Endothelial cell of hepatic sinusoid (primary cell): Measurements from ENCODE around the gene UNC93B1.

Experiments used
- in situ Hi-C: cut with HindIII; loops from 2 replicates; pipeline ENCODE4 v1.10.0; 2017; ENCODE audit warnings: low sequenced_read_pairs

The UNC93B1 gene

DNA sequence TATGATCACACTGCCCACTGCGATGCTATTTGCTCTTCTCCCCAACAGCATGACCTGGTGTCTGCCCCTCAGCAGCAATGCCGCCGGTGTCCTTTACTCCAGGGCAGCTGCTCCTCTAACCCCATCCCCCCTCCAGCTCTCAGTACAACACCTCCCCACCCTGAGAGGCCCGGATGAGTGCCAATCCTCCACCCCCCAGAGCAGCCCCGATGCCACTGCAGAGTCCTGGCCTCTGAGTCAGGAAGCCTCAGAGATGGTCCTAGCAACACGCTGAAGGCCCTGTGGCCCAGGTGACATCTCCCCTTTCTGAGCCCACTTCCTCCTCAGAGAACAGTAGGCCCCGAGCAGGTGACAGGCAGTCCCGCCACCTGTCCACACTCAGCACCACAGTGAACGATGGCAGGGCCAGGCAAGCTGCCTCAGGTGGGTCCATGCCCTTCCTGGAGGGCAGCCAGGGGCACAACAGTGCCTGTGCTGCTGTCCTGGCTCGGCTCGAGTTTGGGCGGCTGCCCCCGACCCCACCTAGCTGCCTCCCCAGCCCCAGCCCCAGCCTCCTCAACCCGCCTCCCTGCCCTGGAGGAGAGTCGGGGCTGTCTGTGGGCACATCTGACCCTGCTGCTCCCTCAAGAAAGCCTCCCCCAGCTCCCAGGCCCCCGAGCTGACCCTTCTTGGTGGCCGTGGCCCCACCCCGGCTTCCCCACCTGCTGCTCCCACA lies 22.7 kb upstream of the UNC93B1 start:
- in situ Hi-C loops = no loop called here

DNA sequence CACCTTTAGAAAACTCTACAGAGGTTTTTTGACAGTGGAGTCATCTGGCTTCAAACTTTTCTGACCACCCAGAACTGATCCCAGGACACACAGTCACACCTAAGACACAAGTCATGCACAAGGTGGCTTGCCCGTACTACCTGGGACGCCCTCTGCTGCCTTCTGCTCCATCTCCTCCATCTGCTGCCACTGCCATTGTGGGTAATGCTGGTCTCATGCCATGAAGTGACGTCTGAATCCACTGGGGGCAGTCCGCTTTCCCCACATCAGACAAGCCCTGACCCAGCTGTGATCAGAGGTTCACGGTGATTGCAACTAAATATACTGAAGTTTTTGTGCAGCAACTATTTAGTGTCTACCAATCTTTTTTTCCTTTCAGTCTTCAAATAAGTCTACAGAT lies 21.1 kb upstream of the UNC93B1 start:
- in situ Hi-C loops = no loop called here

DNA sequence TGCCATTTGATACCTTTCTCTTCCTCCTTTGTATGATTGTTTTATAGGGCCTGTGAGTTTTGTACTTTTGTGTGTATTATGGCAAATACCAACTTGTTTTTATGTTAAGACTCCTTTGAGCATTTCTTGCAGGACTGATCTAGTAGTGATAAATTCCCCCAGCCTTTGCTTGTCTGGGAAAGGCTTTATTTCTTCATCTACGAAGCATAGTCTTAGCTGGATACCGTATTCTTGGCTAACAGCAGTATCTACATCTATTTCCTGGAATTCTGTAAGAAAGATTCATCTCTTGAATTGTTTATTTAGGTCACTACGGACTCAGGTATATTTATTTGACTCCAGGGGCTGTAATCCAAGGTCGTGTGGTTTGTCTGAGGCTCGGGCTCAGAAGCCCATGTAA lies 20.6 kb upstream of the UNC93B1 start:
- in situ Hi-C loops = no loop called here

DNA sequence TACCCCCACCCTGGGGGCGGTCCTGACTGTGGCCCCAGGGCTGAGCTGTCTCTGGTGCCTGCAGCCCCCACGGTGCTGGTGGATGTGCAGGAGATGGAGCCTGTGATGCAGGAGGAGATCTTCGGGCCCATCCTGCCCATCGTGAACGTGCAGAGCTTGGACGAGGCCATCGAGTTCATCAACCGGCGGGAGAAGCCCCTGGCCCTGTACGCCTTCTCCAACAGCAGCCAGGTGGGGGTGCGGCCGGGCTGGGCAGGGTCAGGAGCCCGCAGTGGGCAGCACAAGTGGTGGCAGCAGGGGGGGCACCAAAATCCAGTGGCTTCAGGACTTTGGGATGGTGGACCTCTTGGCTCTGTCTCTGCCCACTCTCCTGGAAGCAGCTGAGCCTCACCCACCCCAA lies 18.6 kb upstream of the UNC93B1 start:
- in situ Hi-C loops = no loop called here

DNA sequence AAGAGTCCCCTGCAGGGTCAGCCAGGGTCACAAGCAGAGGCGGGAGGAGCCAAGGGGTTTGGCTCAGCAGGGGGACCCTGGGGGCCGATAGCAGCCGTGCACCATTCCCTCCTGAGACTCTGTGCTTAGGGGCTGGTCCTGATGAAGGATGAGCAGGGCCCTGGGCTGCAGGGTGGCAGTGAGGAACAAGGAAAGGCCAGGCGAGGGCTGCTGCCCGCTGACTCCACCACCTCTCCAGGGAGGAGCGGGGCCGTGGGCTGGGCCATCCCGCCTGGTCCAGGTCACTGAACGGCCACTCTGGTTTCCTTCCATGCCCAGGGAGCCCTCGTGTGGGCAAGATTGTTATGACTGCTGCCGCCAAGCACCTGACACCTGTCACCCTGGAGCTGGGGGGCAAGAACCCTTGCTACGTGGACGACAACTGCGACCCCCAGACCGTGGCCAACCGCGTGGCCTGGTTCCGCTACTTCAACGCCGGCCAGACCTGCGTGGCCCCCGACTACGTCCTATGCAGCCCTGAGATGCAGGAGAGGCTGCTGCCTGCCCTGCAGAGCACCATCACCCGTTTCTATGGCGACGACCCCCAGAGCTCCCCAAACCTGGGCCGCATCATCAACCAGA lies 17.4 kb upstream of the UNC93B1 start:
- in situ Hi-C loops = no loop called here

DNA sequence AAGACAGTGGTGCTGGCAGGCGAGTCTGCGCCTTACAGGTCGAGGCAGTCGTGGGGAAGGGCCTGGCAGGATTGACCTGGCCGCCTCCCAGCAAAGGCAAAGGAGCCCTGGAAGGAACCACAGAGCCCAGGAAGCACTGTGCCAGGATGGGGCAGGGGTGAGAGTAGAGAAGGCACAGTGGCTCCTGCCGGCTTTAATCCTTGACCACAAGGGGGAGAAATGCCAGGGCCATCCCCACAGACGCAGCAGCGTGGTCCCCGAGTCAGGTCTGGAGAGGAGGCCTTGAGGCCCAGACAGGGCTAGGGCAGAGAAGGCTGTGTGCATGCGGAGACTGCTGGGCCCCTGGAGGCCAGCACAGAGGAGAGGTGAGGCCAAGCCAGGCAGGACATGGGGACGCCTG lies 16.7 kb upstream of the UNC93B1 start:
- in situ Hi-C loops = no loop called here

DNA sequence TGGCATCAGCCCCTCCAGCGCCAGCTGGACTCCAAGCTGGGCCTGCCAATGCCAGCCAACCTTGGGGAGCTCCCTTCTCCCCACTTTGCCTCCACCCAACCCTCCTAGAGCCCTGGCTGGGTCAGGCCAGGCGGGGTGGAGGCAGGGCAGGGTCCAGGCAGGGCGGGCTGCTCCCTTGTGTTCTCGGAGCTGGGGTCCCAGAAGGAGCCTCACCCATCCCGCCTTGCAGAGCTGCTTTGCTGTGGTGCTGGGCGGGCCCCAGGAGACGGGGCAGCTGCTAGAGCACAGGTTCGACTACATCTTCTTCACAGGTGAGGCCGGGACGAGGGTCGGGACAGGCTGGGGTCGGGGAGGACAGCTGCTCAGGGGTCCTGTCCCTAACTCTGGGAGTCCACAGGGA lies 15.6 kb upstream of the UNC93B1 start:
- in situ Hi-C loops = no loop called here

DNA sequence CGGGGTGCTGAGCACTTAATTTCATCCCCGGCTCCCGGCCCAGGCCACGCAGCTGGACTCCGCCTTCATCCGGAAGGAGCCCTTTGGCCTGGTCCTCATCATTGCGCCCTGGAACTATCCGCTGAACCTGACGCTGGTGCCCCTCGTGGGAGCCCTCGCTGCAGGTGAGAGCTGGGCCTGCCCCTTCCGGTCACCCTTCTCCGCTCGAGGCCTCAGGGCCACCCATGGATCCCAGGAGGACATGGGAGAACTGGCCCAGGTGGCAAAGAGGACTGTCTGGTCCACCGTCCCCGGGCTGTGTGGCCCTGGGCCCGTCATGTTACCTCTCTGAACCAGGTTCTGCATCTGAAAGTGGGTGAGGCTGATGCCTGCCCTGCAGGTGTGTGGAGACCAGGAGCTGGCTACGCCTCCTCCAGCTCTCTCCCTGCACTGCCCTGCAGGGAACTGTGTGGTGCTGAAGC lies 14.9 kb upstream of the UNC93B1 start:
- in situ Hi-C loops = no loop called here

DNA sequence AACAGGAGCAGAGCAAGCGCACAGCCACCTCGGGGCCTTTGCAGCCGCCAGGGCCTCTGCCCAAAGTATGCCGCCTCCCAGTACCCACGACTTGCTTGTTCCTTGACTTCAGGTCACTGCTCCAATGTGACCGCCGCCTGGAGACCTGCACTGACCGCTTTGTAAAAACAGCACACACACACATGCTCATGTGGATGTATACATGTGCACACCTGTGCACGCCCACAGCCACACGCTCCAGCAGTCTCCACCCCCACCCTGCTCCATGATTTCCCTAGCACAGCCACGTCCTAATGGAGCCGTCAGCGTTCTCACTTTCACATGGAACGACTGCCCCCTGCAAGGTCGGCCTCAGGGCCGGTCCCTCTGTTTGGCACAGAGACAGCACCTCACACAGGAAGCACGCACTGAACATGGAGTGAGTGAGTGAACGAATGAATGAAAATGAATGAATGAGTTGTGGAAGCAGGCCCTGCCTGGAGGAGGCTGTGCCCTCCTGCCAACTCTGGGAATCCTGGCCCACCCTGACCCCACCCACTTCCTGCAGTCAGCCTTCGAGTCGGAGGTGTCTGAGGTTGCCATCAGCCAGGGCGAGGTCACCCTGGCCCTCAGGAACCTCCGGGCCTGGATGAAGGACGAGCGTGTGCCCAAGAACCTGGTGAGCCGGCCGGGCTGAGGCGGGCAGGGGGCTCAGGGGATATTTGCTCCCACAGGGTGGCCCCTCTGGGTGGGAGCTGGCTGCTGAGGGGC lies 14.3 kb upstream of the UNC93B1 start:
- in situ Hi-C loops = no loop called here

DNA sequence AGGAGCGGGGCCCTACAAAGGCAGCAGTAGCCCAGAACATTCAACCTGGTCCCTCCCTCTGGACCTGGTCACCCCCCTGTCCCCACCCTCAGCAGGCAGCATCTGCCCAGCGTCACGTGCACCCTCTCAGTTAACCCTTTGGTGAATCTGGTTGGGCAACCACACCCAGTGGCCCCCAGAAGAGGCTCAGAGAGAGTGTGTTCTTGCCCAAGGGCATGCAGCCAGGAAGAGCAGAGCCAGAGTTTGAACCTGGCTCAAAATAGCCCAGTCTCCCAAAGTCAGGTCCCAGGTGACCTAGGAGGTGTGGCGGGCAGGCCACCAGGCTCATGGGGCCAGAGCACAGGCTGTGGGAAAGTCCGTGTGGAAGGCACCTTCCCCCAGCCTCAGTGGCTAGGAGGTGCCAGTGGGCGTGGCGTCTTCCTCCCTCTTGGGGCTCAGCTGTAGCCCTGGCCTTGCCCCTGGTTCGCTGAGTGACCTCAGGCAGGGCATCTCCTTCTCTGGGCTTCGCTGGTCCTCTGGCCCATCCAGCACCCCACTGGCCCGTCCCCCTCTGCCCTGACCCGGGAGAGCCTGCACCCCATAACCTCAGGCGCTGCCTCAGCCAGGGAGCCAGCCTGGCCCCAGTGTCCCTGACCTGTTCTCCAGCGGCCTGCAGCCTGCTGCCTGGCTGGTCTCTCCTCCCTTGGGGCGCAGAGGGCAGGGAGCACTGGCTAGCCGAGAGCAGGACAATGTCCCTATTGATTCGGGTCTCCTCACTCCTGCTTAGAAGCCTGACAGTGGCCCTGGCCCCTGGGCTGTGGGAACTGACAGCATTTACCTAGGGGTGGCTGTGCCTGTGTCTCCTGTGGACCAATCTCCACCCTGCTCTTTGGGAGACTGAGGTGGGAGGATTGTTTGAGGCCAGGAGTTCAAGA lies 13.3 kb upstream of the UNC93B1 start:
- in situ Hi-C loops = no loop called here

DNA sequence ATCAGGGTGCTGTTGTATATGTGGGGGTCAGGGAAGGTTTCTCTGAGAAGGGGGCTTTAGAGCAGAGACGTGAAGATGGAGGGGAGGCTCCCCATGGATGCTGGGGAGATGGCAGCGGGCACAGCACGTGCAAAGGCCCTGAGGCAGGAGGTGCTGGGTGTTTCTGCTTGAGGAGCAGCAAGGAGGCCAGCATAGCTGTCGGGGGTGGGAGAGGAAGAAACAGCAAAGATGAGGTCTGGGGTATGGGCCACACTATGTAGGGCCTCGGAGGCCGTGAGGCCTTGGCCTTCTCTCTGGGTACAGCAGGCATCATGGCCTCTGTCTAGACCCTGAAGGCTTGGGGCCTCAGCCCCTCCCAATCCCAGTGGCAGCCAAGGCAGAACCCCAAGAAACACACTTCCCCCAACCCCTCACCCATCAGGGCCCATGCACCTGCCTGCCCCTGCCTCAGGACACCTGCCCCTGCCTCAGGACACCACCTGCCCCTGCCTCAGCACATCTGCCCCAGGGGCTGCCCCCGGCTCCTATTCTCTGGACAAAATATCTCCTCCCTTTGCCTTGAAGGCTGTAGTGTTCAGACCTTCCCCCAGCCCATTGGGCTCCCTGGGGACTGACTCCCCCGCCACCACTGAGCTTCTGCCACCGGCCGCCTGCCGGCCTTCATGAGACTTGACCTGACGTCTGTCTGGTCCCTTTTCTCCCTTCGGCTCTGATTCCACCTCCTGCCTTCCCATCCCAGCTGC lies 12.4 kb upstream of the UNC93B1 start:
- in situ Hi-C loops = no loop called here

DNA sequence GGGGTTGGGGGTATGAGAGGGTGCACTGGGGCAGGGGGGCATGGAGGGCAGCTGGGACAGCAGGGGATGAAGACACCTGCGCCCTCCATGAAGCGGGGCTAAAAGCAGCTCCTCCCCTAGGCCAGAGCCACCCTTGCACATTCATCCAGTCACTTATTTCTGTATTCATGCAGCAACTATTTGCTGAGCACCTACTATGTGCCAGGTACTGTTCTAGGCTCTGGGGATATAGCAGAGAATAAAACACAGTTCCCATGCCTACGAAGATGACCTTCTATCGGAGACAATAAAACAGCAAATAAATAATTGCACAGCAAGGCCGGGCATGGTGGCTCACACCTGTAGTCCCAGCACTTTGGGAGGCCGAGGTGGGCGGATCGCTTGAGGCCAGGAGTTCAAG lies 11.6 kb upstream of the UNC93B1 start:
- in situ Hi-C loops = no loop called here

DNA sequence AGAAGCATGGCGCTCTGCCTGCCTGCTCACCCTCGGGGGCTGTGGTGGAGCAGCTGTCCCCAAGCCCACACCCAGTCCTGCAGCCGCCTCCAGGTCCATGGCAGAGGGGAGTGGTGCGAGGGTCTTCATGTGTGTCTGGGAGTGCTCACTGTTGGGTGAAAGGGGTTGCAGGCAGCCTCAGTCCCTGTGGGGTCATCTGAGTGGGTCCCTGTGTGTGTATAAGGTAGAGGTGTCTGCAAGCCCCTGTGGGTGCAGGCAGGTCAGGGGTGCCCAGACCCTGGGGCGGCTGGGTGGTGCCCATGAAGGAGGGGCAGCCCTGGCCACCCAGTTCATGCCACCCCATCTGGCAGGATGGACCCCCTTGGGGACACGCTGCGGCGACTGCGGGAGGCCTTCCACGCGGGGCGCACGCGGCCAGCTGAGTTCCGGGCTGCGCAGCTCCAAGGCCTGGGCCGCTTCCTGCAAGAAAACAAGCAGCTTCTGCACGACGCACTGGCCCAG lies 11.1 kb upstream of the UNC93B1 start:
- in situ Hi-C loops = no loop called here

DNA sequence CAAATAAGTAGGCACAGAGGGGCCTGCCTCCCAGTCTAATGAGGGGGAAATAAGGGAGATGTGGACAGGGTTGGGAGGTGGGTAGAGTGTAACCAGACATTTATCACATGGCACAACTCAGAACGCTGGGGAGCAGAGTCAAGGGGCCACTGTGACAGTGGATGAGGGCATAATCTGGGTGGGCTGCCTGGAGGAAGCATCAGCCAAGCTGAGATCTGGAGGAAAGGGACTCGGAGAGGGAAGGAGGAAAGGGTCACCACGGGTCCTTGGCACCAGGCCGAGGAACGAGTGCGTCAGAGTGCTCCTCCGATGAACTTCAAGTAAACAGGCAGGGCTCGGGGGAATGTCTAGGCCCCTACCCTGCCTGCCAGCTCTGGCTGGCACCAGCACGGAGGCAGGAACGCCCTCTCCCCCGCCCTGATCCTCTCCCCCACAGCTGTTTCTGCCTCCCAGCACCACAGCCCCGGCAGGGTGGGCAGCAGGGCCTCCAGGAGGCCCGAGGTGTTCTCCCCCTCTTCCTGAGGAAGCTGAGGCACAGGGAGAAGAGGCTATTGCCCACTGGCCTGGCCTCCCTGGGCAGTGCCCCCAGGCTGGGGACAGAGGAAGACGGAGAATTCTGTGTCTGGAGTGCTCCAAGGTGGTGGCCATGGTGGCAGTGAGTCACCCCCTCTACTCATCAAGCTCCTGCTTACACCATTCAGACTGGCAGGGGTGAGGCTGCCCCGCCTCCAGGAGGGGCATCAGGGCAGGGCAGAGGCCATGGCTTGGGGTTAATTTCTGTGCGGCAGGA lies 10.5 kb upstream of the UNC93B1 start:
- in situ Hi-C loops = no loop called here

DNA sequence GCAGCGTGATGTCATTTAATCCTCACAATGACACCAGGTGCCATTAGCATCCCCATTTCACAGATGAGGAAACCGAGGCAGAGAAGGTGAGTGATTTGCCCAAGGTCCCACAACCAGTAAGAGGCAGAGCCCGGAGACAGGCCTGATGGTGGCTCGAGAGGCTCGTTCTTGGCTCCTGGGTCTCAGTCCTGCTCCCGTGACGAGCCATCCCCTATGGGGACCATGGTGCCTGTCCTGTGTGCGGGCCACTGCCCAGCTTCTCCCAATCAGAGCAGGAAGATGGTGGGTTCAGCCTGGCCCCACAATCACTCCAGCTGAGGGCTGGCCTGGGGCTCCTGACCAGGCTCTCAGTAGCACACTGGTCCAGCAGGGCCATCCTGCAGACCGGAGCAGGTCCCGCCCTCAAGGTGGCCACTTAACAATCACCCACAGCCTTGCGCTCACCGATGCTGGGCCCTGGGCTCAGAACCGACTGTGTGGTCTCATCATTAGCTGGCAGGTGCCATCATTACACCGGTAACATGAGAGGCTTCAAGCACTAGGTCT lies 9.8 kb upstream of the UNC93B1 start:
- in situ Hi-C loops = no loop called here

DNA sequence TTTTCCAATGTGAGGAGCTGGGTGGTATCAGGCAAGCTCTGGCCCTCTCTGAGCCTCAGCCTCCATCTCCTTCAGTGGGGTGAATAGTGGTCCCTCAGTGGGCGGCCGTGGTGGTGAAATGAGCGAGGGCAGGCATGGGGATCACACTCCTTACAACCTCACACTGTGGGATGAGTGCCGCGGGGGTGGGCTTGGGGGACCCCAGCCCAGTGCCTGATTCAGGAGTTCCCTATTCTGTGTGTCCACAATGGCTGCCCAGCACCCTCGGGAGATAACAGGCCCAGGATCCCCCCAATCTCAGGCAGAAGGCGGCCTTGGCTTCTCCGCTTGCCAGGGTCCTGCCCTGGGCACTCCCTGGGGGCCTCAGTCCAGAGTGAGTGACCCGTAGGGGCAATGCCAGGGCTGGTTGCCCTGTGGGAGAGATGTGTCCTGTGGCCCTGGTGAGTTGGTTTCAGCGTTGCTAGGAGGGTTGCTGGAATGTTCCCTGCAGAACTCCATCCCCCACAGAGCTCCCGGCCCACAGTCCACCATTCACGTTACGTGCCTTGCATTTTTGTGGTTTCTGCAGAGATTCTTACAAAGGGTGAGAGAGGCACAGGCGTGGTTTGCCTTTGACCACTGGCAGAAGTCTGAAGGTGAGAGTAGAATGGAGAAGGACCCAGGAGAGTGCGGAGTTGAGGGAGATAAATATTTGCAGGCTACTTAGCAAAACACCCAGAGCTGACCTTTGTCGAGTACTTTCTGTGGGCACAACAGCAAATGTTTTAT lies 9.1 kb upstream of the UNC93B1 start:
- in situ Hi-C loops = no loop called here

DNA sequence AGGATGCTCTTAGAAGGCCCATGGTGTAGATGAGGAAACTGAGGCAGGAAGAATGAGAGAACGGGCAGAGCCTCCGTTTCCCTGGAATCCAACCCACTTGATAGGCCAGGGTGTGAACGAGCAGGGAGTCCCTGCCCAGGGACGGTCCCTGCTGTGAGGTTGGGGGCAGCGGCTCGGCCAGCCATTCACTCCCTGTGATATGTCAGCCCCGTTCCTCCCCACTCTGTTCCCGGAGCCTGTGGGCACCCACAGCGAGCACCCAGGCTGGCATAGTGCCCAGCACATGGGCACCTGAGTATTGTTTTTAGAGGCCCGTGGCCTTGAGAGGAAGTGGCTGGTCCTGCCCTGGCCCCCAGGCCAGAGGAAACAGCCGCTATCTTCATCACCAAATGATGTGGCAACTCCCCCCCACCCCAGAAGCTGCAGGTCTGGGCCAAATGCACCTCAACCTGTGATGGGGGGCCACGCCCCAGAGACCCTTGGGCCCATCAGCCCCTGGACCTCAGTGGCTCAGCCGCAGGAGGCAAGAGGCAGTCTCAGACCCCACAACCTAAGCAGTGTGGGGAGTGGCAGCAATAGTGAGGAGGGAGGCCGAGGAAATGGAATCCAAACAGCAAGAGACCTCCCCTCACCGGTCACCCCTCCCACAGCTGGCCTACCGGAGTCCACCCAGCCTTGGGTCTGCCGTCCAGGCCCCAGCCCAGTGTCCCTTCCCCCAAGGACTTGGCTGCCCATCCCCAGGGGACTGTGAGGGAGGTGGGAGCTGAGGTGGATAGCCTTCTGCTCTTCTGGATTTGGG lies 8.3 kb upstream of the UNC93B1 start:
- in situ Hi-C loops = no loop called here
